GM18870 (cell line): ENCODE measurements around the gene NLGN1.

Experiments used
- ATAC-seq: cut with Tn5 transposase; IDR thresholded peaks from one replicate; pipeline ENCODE4 v1.9.1; 2021; ENCODE audit warnings: moderate library complexity; ENCODE audit not compliant: unreplicated experiment

Gene NLGN1

GRCh38 chr3:174310475-174310983, 913.0 kb downstream of the NLGN1 start:
- no peak for ATAC-seq

- ATAC-seq, result no peak
Observed at GRCh38 chr3:174315225-174315624, 917.7 kb downstream of the NLGN1 start.

DNA sequence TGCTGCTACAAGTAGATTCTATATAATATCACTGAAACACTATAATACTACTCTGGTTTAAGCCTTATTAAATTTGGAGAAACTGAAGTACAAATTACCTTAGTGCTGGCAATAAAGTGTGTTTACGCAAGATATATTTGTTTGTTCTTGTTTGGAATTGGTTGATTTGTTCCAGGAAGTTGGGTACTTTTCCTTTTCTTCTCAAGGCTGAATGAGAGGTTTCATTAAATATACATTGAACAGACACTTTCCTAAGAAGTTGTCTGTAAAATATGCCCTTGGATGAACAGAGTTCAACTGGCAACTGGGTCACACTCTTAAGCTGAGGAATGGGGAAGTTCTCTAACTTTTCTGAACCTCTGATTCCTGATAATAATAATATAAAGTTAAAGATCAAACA, 919.5 kb downstream of the NLGN1 start:
- ATAC-seq, result no peak

DNA sequence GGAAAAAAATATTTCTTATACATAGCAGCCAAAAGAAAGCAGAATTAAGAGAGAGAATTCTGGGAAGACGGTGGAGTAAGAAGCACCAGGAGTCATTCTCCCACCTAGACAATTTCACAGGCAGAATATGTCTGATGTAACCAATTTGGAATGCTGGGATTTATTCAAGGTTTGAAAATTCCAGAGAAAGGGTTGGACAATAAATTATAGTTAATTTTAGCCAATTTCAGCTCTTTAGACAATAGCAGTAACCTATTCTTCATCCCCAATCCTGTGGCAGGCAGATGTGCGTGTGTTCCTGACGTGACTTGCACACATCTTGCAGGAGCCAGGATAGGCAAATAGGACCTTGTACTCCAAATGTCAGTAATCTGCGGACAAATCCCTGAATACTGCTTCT, 920.6 kb downstream of the NLGN1 start:
- ATAC-seq, result no peak

DNA sequence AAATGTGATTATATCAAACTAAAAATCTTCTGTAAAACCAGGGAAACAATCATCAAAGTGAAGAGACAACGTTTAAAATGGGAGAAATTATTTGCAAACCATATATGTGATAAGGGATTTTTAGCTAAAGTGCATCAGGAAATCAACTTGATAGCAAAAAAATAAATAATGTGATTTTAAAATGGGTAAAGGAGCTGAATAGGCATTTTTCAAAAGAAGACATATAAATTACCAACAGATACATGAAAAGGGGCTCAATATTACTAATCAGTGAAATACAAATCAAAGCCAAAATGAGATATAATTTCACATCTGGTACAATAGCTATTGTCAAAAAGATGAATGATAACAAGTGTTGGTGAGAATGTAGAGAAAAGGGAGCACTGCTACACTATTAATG, 924.0 kb downstream of the NLGN1 start:
- no peak for ATAC-seq

GRCh38 chr3:174322789-174323188, 925.2 kb downstream of the NLGN1 start:
- no peak for ATAC-seq

DNA sequence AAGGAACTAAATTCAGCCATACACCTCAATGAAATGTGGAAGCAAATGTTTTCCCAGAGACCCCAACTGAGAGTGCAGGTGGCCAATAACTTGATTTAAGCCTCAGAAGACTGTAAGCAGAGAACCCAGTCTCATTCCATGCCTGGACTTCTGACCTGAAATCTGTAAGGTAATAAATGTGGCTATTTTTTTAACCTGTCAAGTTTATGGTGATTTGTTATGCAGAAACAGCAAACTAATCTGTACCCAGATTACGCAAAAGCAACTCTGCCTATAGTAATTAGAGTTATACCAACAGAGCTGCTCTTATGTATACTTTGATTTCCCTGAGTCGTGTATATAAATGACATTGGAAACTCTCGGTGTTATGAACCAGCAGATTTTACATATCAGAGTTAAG, 927.6 kb downstream of the NLGN1 start:
- ATAC-seq, result no peak

GRCh38 chr3:174325834-174326700, 928.5 kb downstream of the NLGN1 start:
- ATAC-seq, result no peak

DNA sequence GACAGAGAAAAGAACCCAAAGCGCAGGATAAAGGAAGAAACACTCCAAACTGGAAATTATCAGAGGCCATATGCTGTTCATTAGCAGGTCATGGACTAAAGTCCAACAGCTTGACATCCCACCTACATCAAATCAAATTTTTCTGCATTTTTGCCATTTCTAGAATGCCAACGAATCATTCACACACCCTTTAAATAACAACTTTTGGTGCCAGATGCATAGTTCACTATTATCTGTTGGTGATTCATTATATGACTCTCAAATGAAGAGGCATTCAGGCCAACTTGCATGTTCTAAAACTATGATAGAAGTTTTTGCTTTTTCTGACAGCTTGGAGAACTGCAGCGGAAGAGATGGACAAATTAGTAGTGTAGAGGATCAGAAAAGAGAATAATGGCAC, 931.8 kb downstream of the NLGN1 start:
- ATAC-seq, result no peak

- ATAC-seq, result no peak
Observed at GRCh38 chr3:174330303-174330702, 932.8 kb downstream of the NLGN1 start.

DNA sequence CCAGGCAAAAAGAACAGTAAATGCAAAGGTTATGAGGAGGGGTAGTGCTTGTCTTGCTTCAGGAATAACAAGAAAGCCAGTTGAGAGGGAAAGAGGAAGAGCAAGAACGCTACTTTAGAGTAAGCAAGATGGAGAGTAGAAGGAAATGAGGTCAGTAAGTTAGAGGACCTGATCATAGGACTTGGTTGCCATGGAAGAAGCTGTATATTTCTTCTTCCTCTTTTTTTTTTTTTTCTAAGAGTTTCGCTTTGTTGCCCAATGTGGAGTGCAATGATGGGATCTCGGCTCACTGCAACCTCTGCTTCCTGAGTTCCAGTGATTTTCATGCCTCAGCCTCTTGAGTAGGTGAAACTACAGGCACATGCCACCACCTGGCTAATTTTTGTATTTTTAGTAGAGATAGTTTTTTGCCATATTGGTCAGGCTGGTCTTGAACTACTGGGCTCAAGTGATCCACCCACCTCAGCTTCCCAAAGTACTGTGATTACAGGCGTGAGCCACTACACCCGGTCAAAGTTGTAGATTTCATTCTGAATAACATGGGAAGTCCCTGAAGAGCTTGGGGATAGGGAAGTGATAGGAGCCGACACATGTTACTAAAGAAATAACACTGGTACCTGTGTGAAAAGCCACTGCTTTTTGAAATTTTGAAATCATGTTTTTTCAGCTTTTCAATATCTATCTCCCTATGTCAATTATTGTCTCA, 933.7 kb downstream of the NLGN1 start:
- no peak for ATAC-seq

DNA sequence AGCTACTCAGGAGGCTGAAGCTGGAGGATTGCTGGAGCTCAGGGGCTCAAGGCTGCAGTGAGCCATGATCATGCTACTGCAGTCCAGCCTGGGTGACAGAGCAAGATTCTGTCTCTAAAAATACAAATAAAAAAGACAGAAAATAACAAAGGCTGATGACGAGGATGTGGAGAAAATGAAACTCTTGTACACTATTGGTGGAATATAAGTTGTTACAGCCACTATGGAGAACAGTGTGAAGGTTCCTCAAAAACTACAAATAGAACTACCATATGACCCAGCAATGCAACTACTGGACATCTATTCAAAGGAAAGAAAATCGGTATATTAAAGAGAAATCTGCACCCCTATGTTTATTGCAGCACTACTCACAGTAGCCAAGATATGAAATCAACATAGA, 934.8 kb downstream of the NLGN1 start:
- no peak for ATAC-seq

GRCh38 chr3:174333640-174334039, 936.1 kb downstream of the NLGN1 start:
- no peak for ATAC-seq

- no peak for ATAC-seq
Observed at GRCh38 chr3:174334111-174334510, 936.6 kb downstream of the NLGN1 start.

- no peak for ATAC-seq
Observed at GRCh38 chr3:174335324-174335723, 937.8 kb downstream of the NLGN1 start.

DNA sequence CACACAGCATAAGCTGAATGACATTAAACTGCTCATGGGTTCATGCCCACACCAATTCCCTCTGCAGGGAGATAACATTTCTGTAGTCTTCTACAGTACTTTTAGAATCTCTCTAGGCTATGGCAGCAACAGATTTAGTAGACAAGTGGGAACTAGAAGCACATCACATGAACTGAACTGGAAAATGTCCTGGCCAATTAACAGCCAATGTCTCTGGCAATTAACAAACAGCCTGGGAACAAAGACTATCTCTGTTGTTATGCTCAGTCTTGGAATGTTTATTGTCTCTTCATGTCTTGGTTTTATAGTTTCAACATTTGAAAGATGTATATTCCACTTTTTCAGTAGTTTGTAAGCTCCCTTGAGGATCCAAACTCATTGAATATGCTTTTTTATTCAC, 938.4 kb downstream of the NLGN1 start:
- ATAC-seq, result no peak
